Measurements from ENCODE around the gene JAZF1.
A peak's percentile ranks its signal among the peaks of the same experiment; 100 is the strongest.

Gene JAZF1

DNA sequence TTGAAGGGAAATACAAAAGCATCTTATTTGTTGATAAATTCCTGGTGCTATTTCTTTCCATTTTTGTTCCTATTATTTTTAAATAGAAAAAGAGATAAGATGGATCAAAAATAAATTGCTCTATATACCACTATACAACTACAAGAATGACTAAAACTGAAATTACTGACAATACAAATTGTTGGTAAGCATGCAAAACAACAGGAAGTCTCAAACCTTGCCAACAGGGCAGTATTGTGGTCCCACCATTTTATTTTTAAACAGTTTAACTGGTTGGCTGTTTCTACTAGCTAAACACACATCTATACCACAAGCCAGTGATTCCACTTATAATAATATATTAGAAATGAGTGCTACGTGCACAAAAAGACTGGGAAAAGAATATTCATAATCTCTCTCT is 213.0 kb downstream of the JAZF1 start:
- no peak for DNase-seq (ENCODE audit: low spot score)

DNA sequence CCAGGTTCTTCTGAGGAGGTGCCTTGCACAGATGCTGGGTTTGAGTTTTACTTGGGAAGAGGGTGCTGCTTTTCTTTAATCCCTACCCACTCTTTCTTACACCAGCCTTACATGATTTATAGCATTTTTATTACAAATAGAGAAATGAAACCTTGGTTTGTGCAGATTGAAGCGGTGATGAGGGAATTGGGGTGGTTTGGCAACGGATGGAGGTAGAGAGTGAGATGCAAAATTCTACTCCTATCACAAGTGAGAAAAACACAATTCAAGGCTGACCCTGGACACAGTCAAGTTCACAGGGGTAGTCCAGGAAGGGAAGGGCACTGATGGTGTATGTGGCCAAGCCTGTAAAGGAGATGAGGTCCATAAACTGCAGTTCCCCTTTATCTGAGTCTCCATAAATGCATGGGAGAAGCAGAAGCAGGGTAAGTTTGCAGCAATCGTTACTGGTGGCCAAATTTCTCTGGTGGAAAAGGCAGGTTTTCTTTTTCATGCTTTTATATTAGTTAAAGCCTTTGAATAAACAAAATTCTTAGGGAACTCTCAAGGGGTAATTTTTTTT is 214.3 kb downstream of the JAZF1 start:
- DNase-seq (ENCODE audit: low spot score), result no peak

DNA sequence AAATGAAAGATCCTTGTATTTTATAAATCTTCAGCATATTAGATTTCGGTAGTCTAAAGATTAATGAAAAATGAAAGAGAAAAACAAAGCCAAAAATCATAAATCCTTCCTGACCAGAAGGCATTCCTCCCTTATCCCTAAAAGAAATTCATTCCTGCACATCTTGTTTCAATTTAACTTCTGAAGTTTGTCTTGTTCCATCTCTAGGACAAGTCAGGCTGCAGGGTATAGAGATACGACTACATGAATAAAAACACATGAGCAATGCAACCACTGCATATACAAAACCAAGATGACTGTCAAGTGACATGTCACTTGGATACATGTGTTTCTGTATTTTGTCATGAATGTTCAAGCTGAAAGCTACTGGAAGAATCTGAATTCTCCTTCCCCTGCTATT is 214.9 kb downstream of the JAZF1 start:
- DNase-seq (ENCODE audit: low spot score), result no peak

DNA sequence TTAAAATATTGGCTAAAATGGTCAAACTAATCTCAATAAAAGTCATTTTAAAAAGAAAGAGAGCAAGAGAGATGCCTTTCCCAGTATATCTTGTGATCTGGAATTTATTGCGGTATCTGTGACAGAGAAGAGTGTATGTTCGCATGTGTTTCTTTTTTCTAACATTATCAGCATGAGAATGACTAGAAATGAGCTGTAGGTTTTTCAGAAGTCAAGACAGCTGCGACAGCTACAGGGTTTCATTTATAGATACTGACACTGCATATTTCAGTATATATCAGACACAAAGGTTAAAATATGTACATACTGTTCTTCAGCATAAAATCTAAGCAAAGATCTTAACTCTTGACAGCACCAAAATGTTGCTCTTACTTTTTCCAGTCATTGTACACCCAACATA is 215.8 kb downstream of the JAZF1 start:
- no peak for DNase-seq (ENCODE audit: low spot score)

DNA sequence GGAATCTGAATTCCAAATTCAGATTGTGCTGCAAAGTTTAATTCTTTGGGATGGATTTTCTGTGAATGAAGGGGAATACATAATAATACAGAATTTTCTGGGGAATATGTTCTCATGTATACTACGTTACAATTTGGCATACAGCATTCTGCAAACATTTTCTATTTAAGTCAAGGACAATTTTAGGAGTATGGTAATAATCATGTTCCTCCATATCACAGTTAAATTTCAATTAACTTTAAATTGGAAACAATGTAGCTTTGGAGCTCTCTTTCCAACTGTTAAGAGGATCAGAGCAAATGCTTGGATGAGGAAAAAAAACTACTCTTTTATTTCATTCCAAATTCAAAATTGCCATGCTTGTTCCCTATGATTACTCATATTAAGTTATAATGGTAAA is 217.5 kb downstream of the JAZF1 start:
- no peak for DNase-seq (ENCODE audit: low spot score)

DNA sequence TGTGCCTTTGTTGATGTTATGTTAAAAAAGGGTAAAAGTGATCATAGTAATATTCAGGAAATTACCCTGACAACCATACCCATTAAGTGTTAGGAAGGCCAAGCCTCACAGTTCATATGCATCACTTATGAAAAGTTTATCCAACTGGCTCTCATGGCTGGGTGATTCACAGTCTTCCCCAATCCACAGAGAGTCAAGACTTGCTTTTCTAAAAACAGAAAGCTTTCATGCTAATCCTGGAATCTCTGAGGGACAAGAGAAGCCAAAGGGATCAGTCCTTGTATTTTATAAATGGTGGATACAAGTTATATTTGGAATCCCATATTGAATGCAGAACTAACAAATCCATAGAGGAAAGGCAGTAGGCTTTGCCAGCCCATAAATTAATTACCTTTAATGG is 218.3 kb downstream of the JAZF1 start:
- DNase-seq (ENCODE audit: low spot score), result no peak

DNA sequence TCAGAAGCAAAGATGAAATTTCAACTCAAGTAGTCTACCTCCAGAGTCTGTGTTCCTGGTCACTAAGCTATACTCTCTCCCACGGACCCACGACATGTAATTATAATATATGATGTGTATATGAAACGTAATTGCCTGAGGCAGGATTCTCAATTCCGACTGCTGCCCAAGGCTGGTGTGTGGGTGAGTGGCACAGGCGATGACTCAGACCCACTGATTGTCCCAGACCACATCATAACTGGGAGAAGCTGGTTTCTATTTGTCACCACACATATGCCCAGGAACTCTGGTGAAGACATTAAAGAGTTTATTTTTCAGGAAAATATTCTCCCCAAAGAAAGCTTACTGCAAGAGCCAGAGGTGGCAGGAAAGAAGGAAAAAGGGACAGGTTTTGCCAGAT is 219.3 kb downstream of the JAZF1 start:
- peak; percentile 63 for DNase-seq (ENCODE audit: low spot score)

DNA sequence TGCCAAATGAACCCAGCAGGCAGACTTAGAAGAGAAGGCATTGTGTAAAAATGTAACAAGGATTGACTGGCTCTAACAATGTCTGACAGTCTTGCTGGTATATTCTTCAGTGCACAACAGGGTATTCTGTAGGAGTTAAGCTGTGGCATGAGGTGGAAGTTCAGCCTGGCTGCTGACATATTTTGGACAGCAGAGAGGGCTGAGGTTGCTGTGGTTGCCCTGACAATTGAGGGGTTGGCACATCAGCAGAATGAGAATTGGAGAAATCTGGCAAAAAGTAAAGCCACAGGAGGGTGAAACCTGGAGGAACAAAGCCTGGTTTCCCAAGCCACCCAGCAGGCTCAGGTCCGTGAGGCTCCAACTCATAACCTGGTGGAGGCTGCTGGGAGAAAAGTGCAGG is 220.2 kb downstream of the JAZF1 start:
- no peak for DNase-seq (ENCODE audit: low spot score)

DNA sequence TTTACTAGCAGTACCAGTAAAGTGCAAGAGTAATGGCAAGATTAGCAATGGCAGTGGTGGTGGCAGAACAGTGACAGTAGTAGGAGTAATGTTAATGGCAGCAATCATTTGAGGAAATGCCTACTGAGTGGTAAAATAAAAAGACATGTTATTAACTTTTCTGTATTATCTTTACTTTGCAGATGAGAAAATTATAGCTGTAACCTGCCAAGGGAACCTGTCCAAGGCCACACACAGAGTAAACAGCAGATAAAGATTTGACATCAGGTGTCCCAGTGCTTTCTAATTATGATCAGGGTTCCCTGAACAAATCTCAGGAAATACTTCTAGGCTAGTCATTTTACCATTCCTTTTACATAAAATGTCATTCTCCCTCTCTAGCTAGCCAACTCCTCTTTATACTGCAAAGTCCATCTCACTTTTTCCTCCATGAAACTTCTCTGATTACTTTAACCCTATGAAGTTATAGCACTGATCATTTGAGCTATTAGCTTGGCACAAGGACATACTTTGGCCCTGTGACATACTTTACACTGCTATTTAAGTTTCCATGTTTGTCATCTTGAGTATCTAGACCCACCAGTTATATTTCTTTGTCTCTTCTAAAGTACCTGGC is 221.6 kb downstream of the JAZF1 start:
- DNase-seq (ENCODE audit: low spot score), result no peak

DNA sequence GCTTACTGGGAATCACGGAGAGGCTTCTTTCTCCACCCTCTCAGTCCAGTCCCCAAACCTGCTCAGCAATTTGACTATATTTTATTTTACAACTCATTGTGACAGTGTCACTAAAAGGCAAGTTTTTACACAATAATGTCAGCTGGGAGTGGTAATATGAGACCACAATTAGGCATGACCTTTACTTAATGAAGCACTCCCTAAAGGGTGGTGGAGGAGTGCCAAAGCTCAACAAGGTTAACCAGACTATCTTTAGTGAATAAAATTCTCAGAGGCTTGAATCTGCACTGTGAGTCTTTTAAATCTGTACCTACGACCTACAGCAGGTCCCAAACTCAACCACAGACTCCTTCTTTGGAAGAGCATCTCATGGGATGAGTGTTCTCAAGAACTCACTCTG is 225.0 kb downstream of the JAZF1 start:
- no peak for DNase-seq (ENCODE audit: low spot score)

DNA sequence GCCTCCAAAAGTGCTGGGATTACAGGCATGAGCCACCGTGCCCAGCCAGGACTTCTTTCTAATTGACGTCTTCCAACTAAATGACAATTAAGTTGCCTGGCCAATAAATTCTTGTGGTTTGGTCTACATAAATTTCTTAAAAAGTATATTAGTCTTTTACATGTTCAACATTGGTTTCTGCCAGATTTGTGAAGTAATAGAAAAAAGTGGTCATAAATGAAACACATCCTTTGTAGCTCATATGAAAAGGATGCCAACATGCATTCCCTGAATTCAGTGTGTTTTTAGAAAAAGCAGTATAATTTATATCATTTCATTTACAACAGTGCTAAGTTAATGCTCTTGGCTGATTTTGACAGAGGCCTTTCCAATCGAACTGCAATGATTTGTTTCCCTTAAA is 225.6 kb downstream of the JAZF1 start:
- DNase-seq (ENCODE audit: low spot score), result no peak

DNA sequence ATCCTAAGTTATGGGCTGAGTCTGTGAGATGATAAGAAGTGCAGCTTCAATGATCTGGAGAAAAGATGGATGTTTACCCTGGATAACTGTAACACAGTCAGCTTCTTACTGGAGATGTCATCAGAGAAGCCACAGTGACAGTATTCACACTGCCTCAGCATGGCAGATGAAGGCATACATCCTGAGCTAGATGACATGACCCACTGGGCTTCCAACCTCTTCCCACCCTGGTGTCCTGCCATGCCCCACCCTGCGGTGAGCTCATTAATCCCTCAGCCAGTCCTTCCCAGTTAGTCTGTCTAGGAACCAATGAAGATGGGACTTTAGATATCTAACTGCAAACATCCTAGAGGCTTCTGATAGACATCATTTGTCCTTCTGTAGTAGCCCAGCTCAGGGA is 226.8 kb downstream of the JAZF1 start:
- DNase-seq (ENCODE audit: low spot score), result no peak

DNA sequence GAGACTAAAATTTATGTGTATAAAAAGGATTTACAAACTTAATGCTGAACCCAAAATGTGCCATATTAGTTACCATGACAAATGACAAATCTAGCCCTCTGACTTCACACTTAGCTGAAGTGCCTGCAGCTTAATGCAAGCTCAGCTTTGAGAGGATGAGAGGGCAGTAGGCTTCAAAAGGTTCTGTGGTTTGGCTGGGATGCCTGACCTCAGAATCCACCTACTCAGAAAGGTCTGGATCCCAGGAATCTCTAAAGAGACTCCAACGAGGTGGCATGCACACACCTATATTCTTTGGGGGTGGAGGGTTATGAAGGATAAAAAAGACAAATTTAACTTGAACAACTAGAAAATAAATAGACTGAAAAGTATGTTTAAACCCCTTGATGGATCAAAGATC is 227.2 kb downstream of the JAZF1 start:
- DNase-seq (ENCODE audit: low spot score), result no peak

DNA sequence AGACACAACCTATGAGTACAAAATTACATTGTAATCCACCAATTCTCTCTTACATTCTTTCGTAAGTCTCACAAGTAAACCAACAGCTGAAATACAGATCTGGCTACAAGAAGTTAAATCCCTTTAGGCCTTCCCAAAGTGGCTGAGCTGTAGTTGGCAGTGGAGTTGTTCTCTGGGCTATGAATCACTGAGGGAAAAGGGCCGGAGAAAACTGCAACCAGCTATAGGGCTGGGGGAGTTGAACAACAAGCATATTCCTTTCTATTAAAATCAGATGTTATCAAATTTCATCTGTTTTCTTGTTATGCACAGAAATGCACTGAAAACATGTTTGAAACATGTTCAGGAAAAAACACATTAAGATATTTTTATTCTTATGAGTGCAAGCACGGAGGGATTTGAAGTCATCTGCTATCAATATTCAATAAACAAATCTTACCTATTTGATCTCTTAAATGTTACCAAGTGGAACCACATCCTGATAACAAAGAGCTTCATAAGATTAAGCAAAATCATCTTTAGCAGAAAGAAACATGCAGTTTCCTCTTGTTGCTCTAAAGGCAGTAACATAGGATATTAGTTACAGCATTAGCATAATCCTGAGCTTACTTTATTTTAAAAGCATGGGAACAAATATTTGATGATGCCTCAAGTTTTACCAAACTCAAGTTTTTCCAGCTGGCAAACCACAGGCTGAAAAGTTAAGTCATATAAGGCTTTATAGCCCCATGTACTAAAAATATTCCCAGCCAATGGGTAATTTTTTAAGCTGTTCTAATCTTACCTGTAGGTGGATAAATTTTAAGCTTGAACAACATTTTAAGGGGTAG is 227.9 kb downstream of the JAZF1 start:
- peak; percentile 74 for DNase-seq (ENCODE audit: low spot score)

DNA sequence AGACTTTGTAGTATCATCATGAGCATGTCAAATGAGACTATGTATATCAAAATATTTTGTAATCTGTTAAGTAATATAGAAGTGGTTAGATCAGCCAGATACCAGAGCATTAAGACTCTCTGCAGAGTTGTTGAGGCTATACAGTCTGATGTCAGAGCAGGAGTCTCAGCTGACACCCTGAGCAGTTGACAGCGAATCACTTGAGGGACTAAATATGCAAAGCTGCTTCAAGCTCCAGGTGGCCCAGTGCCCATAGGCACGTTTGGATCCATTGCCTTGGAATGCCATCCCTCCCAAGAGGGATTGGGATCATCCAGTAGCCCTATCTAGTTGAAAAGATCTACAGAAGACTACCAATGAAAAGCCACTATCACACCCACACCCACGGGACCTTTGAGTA is 230.5 kb downstream of the JAZF1 start:
- no peak for DNase-seq (ENCODE audit: low spot score)

DNA sequence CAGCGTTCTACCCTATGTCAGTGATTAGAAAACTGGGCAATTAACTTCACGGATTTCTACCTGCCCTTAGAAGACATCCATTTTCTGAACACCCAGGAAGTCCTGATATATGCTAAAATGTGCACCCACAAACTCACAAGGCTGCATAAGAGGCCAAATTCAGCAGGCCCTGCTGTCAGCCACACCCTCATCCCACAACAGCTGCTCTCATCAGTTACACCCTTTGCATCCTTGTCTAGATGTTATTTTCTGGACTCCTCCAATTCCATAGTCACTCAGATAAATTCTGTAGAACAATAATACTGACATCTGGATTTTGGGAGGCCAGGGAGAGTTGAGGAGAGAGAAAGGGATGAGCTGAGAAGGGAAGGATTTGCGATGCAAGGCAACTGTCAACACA is 231.7 kb downstream of the JAZF1 start:
- no peak for DNase-seq (ENCODE audit: low spot score)

DNA sequence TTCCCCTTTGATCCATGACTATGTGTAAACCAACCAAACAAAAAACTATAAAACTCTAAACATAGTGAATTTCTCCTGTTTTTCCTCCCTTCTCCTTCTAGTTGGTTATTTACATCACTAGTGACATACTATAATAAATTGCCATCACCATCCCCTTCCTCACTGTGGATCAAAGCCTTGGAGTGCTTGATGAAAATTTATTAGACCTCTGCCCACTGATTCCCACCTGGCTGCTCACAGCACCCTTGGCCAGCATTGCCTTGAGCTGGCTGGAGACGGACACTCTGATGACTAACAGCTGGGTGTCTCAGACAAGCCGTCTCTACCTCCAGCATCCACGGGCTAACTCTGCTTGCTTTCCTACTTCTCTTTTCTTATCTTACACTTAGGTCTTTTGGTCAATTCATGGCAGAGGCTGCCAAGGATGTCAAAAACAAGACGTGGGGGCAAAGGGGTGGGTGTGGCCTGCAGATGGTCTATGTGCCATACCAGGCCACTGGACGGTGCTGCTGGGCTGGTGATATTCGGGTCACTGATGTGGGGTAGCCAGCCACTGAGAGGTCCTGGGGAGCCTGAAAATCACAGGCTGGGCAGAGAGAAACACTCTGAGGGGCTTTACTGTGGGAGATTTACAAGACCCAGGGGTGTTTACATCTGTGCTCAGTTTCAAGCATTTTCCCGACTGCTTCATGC is 232.9 kb downstream of the JAZF1 start:
- no peak for DNase-seq (ENCODE audit: low spot score)

DNA sequence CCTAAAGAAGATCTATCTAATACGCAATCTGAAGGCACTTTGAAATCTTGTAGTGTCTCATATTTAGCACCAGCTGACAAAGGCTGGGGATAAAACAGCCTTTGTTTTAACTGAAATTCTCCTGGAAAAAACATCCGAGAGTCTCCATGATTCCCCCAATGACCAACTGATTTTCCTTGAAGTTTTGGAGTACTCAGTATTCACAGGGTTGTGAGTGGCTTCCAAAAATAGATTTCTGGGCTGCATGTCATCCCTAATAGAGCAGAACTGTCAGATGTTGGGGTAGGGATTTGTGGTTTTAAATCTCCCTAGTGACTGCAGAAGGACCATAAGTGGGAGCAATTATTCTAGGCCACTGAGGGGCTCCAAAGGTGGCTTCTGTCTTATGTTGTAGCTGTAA is 234.2 kb downstream of the JAZF1 start:
- DNase-seq (ENCODE audit: low spot score), result no peak

DNA sequence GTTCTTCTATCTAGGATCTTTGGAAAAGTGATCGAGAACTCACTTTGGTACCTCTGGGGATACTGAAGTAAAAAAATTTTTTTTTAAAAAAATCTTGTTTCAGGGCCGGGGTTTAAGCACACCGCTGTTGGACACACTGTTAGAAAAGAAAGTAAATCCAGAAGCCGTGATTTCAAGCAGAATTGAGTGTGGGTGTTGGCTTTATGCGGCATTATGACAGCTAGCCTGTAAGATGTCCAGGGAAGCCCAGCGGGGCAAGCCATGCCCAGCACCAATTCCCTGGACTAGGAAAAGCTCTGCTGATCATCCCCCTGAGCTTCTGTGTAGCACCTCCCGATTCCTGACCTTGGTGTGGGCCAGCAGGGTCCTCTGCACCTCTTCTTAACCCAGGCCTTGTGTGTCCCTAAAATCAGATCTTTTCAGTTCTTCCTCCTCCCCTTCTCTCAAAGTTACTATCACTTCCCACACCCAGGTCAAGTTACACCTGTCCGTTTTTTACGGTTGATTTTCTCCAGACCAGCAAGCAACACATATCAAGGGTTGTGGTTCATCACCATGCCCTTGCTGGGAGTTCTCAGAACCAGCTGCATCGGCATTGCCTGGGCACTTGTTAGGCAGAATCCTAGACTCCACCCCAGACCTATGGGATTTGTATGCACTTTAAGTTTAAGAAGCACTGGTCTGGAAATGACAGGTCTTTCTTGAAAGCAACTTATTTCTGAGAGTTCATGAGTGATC is 235.4 kb downstream of the JAZF1 start:
- DNase-seq (ENCODE audit: low spot score), result no peak

DNA sequence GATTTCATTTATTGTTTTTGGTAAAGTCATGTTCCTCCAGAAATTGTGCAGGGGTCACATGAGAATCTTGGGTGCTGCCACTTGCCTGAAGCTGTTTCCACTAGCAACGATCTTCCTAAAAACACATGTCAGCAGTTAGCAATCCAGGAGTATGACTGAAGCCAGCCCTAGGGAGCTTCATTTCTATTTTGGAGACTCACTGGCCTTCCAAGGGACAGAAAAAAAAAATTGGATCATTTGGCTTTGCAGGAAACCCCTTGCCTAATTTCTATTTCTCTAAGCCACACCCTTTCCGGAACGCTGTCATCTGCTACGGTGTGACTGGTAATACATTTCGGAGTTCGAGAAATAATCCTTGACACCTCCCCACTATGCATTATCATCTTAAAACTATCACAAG is 236.0 kb downstream of the JAZF1 start:
- DNase-seq (ENCODE audit: low spot score), result peak; percentile 55

DNA sequence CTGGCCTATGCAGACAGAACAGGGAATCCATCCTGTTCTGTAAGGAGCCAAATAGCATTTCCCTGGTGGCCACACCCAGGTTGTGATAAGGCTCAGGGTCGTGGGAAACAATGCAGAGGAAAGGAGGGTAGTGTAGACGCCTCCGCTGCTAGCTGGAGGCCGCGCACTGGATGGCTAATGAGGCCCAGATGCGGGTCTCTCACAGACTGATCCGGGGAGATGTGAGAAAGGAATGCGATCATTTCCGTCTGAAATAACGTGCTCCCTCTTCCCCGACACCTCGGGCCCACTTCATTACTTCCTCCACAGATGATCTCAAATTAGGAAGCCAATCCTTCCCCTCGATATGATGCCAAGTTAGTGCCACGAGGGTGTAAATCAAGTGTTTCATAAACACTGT is 237.4 kb downstream of the JAZF1 start:
- no peak for DNase-seq (ENCODE audit: low spot score)

DNA sequence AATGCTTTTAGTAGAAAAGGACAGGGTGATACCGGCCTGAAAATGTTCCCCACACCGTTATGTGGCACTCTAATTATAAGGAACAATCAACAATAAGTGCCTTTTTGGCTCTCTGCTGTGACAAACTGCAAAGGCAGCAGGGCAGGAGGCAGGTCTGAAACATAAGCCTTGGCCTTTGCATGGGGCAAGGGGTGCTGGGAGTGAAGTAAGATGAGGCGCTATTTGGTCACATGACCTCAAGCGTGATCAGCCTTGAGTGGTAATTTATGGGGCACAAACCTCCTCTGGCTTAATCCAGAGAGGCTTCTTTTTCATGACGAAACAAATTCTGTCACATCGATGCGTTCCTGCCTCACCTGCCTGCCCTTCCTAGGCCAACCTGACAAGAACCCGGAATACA is 237.9 kb downstream of the JAZF1 start:
- DNase-seq (ENCODE audit: low spot score), result no peak

All from AG20443 (cell line).